ENCODE measurements around the gene TMEM107. TPM values are rescaled to one million over a fixed set of nuclear protein-coding genes. Genes with fewer than 3 reads are reported as not detected.
"Not testable (repeated sequence)": the region's sequence is repeated elsewhere in the genome, so short reads cannot be mapped to it uniquely, and the experiment has no call there.

Gene TMEM107
- 35.2 TPM for polyA plus RNA-seq

DNA sequence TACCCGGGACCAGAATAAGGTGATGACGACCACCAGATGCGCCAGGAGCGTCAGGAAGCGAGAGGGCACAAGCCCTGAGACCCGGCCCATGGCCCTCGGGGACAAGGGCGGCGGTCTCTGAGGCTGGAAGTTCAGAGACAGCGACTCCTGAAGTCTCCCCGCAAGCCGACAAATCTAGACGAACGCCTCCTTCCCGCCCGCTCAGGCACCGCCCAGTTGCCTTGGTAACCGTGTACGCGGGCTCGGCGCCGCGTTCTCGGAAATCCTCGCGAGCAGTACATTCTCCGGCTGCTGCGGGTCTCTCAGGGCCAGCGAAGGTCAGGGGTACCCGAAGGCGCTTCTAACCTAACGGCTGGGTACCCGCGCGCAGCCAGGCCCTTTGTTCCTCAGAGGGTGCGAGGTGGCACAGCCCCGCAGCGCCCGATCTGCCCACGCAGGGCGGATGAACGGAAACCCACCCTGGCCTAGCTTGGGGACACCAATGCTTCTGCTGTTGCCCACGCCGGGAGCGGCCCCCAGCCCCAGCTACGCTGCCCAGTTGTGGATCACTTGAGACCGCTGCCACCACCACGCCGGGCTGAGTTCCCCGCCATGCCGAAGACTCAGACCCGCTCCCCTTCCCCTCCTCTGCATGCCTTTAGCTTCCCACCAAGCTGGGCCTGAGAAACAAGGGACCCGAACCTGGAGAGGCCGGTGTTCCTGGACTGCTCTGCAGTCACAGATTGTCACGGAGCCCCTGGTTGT, at the start of gene TMEM107:
TMEM107 (minus strand) TSS at position 184 of the 744 bp plus-strand sequence; CDS start at position 90, 94 bp downstream.
- Mint-ChIP-seq H3K9me3 (no peaks in the 10 kb centered on the region), H3K27me3 (no peaks in the 10 kb centered on the region), H3K4me3 (peak within 1 kb of the TSS; percentile 87 to 99 (median 94)), H3K27ac (peak within 1 kb of the TSS; percentile 94 to 96 (median 95)), H3K36me3 (no peaks in the 10 kb centered on the region), H3K4me1 (peaks cover 24 to 32% (median 32%) of the 10 kb centered on the region in 3 donors)

DNA sequence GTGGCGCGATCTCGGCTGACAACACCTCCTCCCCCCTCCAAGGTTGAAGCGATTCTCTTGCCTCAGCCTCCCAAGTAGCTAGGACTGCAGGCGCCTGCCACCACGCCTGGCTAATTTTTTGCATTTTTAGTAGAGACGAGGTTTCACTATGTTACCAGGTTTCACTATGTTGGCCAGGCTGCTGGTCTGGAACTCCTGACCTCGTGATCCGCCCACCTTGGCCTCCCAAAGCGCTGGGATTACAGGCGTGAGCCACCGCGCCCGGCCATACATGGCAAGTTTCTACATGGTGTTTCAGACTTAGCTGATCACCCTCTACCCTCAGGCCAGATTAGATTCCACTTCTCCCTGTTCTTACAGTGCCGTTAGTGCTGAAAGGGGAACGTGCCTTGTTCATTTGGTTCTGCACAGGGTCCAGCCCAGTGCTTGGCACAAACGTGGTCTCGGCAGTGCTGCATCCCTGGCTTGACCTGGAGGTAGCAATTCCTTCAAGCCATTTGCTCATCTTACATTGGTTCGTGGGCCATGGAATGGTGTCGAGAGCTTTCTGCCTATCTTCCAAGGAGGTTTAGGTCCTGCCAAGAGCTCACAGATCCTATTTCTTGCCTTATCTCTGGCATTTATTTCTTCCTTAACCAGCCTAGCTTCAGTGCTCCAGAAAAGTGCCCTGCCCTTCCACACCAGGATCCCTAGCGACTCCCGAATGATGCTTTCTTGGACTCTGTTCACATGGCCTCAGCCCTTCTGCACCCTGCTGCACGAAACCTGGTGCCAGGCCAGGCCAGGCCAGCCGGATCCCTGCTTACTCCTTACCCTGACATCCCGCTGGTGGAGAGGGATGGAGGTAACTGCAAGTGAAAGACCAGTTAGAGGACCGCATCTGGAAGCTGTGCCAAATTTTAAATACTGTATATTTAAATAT, 49.0 kb upstream of the TMEM107 start:
- H3K36me3 Mint-ChIP-seq, result peaks cover 5% of the 10 kb centered on the region
- peaks cover 39 to 48% (median 42%) of the 10 kb centered on the region in 3 donors for H3K4me1 Mint-ChIP-seq
- peak overlapping the region in 3 of 4 donors; percentile 63 to 91 (median 72) for H3K4me3 Mint-ChIP-seq
- peaks cover 1% of the 10 kb centered on the region for H3K27me3 Mint-ChIP-seq
- peaks cover 0 to 3% (median 0%) of the 10 kb centered on the region in 3 donors for H3K9me3 Mint-ChIP-seq
- peak overlapping the region; percentile 20 to 100 (median 98) for H3K27ac Mint-ChIP-seq

DNA sequence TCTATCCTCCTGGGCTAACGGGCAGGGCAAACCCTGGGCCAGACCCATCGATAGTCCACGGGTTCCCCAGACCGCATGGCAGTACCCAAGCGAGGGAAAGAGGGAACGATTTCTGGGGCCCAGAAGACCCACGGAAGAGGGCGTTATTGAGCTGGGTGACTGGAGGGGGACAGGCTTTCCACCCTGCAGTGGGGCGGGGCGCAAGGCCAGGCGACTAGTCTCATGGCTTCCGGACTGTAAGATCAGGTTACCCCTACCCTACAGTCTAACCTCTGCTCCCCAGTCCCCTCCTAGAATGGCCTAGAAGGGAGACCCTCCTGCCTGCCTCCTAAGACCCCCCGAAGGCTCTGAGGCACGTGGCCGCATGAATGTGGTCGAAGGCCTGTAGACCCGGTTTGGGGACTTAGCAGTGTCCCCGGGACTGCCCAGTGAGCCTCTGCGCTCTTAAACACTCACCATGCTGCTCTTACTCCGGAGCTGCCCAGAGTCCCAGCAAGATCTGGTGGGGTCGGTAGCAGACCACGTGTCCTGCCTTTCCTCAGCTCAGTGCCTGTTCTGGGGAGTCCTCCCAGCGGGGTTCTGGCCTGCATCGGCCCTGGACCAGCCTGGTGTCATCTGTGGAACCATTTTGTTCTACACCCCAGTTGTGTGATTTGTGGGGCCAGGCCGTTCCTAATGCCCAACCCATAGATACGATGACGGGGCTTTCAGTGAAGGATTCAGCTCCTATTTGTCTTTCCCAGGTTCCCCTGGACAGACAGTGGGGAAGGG, 47.4 kb upstream of the TMEM107 start:
- Mint-ChIP-seq H3K27ac (peak overlapping the region; percentile 98 to 100 (median 100)), H3K9me3 (peaks cover 0 to 3% (median 0%) of the 10 kb centered on the region in 3 donors), H3K4me3 (peak overlapping the region; percentile 91 to 99 (median 98)), H3K27me3 (peaks cover 1% of the 10 kb centered on the region), H3K36me3 (peaks cover 5% of the 10 kb centered on the region), H3K4me1 (peaks cover 39 to 51% (median 42%) of the 10 kb centered on the region in 3 donors)

DNA sequence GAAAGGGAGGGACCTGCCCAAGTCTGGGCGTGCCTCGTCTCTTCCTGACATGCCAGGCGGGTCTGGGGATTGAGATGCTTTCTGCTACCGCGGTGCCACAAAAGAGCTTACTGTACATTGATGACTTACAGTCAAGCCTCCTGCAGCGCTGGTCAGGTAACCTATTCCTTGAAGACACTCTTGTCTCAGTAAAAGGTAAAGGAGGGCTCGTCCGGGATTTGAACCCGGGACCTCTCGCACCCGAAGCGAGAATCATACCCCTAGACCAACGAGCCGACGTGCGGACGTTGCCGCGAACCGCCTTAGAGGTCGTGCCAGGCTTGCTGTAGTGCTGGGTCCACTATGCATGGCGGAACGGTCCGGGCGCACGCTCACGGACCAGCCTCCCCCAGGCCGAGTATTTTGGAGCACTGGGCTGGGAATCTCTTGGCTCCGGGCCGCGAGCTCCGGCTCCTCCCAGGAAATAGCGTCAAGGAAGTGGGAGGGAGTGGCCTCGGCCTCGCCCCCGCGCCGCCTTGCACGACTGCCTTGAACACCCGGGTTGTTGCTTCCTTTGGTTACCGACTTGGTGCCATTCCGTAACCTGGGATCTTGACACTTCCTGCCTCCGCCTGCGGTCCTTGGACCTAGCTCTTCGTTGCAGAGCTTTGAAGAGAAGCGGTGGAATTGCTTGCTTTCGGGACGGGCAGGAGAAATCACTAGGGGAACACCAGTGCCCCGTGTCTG, 46.6 kb upstream of the TMEM107 start:
- peaks cover 39 to 51% (median 42%) of the 10 kb centered on the region in 3 donors for H3K4me1 Mint-ChIP-seq
- peaks cover 5% of the 10 kb centered on the region for H3K36me3 Mint-ChIP-seq
- H3K4me3 Mint-ChIP-seq, result peak overlapping the region; percentile 91 to 99 (median 98)
- H3K27ac Mint-ChIP-seq, result peak overlapping the region; percentile 98 to 100 (median 100)
- H3K27me3 Mint-ChIP-seq, result peaks cover 1% of the 10 kb centered on the region
- H3K9me3 Mint-ChIP-seq, result peaks cover 0 to 3% (median 0%) of the 10 kb centered on the region in 3 donors

DNA sequence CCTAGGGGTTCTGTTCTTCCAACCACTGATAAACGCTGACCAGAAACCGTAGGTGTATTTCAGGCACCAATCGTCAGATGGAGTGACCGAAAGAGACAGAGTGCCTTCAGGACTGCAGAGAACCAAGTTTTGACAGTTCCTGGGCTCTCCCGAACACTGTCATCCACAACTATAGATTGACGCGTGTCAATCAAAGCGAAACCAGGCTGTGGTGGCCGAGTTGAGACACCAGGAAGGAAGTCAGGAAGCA, 46.1 kb upstream of the TMEM107 start:
- peak overlapping the region; percentile 98 to 100 (median 100) for H3K27ac Mint-ChIP-seq
- peaks cover 0 to 3% (median 0%) of the 10 kb centered on the region in 3 donors for H3K9me3 Mint-ChIP-seq
- peaks cover 1% of the 10 kb centered on the region for H3K27me3 Mint-ChIP-seq
- H3K4me3 Mint-ChIP-seq, result peak overlapping the region; percentile 91 to 99 (median 98)
- H3K4me1 Mint-ChIP-seq, result peaks cover 35 to 47% (median 38%) of the 10 kb centered on the region in 3 donors
- peaks cover 5% of the 10 kb centered on the region for H3K36me3 Mint-ChIP-seq

DNA sequence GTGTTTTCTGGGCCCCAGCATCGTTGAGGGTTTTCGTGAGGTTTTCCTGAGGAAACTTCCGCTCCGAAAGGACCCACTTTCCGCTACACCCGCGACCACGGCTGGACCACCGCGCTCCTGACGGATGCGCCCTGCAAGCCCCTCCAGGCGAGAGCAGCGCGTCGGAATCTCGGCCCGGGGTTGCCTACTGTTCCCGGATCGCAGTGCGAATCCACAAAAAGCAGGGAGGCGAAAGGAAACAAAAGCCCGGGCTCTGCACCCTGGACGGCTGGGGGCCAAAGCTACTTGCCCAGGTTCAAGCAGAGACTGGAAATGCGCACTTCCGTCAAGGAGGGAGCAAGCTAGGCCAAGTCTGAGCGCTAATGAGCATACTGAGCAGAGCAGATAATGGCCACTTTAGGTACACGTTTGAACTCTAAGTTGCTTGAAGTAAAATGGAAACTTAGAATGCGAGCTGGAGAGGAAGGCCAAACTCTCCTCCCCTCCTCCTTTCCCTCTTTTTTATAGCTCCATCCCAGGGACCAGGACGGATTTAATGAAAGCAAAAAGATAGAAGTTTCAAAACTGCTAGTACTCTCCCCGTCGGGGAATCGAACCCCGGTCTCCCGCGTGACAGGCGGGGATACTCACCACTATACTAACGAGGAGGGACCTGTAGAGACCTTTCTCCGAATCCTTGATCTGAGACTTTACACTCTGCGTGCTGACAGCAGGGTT, 45.6 kb upstream of the TMEM107 start:
- peaks cover 32 to 42% (median 33%) of the 10 kb centered on the region in 3 donors for H3K4me1 Mint-ChIP-seq
- H3K27ac Mint-ChIP-seq, result peak overlapping the region; percentile 98 to 100 (median 100)
- H3K36me3 Mint-ChIP-seq, result peaks cover 5% of the 10 kb centered on the region
- H3K27me3 Mint-ChIP-seq, result peaks cover 1% of the 10 kb centered on the region
- H3K9me3 Mint-ChIP-seq, result peaks cover 0 to 3% (median 0%) of the 10 kb centered on the region in 3 donors
- H3K4me3 Mint-ChIP-seq, result peak overlapping the region; percentile 91 to 99 (median 98)

DNA sequence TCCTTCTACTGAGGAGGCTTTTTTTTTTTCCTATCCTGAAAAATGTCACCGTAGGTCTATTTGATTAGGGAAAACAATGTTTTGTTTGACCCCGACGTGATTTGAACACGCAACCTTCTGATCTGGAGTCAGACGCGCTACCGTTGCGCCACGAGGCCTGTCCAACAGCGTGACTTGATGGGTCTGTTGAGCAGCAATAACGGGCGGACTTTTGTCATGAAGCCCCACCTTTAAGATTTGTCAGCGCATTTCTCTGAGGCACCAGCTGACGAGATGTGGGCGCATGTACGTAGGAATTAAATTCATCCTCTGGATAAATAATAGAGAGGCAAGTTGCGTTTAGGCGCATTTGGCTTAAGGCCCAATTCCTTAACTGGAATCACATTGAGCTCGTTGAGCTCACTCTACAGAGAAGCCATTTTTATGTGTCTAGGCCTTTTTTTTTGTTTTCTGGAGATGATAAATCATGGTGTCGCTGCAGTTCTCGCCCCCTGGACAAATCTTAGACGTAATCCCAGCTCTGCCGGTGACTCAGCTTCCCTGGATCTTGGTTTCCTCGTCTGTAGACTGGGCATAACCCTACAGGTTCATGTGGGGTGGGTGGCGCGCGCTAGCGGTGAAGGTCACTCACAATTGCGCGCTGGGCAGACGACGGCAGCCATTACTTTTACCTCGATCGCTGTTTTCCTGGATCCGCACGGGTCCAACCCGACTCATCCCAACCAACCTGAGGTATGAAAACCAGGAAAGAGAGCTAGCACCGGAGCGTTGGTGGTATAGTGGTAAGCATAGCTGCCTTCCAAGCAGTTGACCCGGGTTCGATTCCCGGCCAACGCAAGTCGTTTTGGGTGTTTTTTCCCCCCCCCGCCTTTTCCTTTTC, 44.8 kb upstream of the TMEM107 start:
- Mint-ChIP-seq H3K27ac (peak overlapping the region; percentile 98 to 100 (median 100)), H3K9me3 (peaks cover 0 to 3% (median 0%) of the 10 kb centered on the region in 3 donors), H3K4me1 (peaks cover 25 to 35% (median 26%) of the 10 kb centered on the region in 3 donors), H3K4me3 (peak overlapping the region; percentile 91 to 99 (median 98)), H3K36me3 (peaks cover 5% of the 10 kb centered on the region), H3K27me3 (peaks cover 1% of the 10 kb centered on the region)

DNA sequence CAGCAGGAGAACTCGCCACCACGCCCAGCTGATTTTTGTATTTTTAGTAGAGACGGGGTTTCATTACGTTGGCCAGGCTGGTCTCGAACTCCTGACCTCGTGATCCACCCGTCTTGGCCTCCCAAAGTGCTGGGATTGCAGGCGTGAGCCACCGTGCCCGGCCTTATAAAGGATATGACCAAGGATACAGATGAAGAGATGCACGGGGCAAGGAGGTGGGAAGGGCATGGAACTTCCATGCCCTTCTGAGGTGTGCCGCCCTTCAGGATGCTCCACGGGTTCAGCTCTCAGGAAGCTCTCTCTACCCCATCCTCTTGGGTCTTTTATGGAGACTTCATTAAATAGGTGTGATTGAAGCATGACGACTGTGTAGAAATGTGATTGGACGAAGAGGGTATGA, 37.8 kb upstream of the TMEM107 start:
- H3K36me3 Mint-ChIP-seq, H3K27me3 Mint-ChIP-seq, H3K9me3 Mint-ChIP-seq: not testable (repeated sequence)
- H3K4me3 Mint-ChIP-seq, result peak overlapping the region in 2 of 4 donors; percentile 17 to 55
- peaks cover 11 to 12% (median 11%) of the 10 kb centered on the region in 3 donors for H3K4me1 Mint-ChIP-seq
- peak overlapping the region in 2 of 3 donors; percentile 43 to 67 for H3K27ac Mint-ChIP-seq

DNA sequence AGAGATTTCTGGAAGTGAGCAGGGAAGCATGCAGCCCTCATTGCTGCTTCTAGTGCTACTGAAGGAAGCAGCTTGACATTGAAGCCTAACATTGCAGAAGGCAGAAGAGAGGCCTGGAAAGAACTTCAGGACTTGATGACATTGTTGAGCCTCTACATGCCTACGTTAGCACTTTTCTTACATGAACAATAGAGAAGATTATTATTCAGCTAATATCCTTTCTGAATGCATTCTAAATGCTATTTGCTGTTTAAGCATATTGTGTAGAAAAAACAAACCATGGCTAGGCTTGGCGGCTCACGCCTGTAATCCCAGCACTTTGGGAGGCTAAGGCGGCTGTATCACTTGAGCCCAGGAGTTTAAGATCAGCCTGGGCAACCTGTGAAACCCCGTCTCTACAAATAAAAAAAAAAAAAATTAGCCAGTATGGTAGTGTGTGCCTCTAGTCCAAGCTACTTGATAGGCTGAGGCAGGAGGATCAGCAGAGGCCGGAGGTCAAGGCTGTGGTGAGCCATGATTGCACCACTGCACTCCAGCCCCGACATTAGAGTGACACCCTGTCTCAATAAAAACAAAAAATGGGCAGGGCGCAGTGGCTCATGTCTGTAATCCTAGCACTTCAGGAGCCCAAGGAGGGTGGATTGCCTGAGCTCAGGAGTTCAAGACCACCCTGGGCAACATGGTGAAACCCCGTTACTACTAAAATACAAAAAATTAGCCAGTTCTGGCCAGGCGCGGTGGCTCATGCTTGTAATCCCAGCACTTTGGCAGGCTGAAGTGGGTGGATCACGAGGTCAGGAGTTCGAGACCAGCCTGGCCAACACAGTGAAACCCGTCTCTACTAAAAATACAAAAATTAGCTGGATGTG, 36.4 kb upstream of the TMEM107 start:
- no peaks in the 10 kb centered on the region for H3K9me3 Mint-ChIP-seq
- H3K4me3 Mint-ChIP-seq, result peak overlapping the region in 2 of 4 donors; percentile 28 to 81
- peaks cover 3% of the 10 kb centered on the region for H3K36me3 Mint-ChIP-seq
- no peaks in the 10 kb centered on the region for H3K27me3 Mint-ChIP-seq
- peaks cover 11 to 12% (median 11%) of the 10 kb centered on the region in 3 donors for H3K4me1 Mint-ChIP-seq
- H3K27ac Mint-ChIP-seq, result peak overlapping the region in 1 of 3 donors; percentile 67

DNA sequence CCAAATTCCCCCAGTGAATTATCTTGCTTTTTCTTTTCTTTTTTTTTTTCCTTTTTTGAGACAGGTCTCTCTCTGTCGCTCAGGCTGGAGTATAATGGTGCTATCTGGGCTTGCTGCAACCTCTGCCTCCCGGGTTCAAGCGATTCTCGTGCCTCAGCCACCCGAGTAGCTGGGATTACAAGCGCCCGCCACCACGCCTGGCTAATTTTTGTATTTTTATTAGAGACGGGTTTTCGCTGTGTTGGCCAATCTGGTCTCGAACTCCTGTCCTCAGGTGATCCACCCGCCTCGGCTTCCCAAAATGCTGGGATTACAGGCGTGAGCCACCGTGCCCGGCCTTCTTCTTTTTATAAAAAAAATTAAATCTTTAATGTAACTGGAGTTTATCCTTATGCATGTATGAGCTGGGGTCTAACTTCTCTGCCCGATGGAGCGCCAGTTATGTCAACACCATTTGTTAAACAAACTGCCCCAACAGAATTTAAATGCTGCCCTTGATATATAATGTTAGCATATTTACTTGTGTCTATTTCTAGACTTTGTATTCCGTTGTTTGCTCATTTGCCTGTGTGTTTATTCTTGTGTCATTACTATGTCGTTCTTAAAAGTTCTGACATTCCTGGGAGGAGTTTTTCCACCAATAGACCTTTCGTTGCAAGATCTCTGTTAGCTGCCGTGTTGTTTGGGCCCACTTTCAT, 34.7 kb upstream of the TMEM107 start:
- H3K27me3 Mint-ChIP-seq, result no peaks in the 10 kb centered on the region
- H3K36me3 Mint-ChIP-seq, result peaks cover 2% of the 10 kb centered on the region
- H3K4me3 Mint-ChIP-seq, result peak overlapping the region; percentile 81 to 99 (median 96)
- peaks cover 11 to 14% (median 12%) of the 10 kb centered on the region in 3 donors for H3K4me1 Mint-ChIP-seq
- no peaks in the 10 kb centered on the region for H3K9me3 Mint-ChIP-seq
- peak overlapping the region; percentile 70 to 97 (median 94) for H3K27ac Mint-ChIP-seq

DNA sequence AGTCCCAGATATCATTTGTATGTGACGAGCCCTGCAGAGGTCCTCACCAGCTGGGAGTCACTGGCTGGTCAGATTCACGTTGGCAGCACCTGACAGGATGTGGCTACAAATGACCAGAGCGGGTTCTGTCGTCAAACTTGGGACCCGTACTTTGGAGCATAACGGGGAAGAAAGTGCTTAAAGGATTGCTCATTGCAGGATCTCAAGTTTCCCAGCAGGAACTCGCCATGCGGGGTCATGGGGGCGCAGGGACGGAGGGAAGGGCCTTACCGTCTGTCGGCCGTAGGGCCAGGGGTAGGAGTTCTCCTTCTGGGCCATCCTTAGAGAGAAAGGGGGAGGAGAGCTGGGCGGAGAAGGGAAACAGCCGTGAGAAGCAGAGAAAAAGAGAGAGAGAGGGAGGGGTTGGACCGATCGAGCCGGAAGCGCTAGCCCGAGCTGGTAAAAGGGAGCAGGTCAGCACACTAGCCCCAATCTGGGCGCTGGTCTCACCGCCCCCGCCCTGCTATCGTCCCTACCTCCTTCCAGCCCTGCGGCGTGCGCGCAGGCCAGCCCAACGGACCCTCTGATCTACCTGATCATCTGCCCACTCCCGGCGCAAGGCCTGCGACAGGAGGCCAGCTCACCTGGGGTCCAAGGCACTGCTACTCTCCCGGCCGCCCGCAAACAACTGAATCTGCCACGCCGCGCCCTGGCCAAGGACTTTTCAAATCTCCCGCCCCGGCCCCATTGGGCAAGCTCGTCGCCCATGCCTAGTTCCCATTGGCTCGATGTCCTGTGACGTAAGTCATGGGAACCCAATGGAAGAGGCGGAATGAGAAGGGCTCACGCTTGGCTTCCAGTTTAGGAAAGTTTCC, 34.0 kb upstream of the TMEM107 start, which contains the start of gene AURKB:
AURKB (minus strand) TSS at position 669 of the 854 bp plus-strand sequence; CDS start at position 318, 351 bp downstream.
- H3K4me1 Mint-ChIP-seq, result peaks cover 11 to 14% (median 12%) of the 10 kb centered on the region in 3 donors
- peak within 1 kb of the TSS; percentile 70 to 97 (median 94) for H3K27ac Mint-ChIP-seq
- no peaks in the 10 kb centered on the region for H3K9me3 Mint-ChIP-seq
- no peaks in the 10 kb centered on the region for H3K27me3 Mint-ChIP-seq
- H3K4me3 Mint-ChIP-seq, result peak within 1 kb of the TSS; percentile 81 to 99 (median 96)
- peaks cover 2% of the 10 kb centered on the region for H3K36me3 Mint-ChIP-seq
